Activated CD4-positive, CD25-positive, alpha-beta regulatory T cell (primary cell): Measurements from ENCODE around the gene CSN3.

Source experiments
- DNase-seq, 4 experiments: peaks; one replicate each; lab custom pipeline; 2025; lab: John Stamatoyannopoulos, UW

The CSN3 gene

GRCh38 chr4:70291341-70291740 lies 48.9 kb downstream of the CSN3 start:
- no peak for DNase-seq

GRCh38 chr4:70297576-70297975 lies 55.2 kb downstream of the CSN3 start:
- no peak for DNase-seq

DNA sequence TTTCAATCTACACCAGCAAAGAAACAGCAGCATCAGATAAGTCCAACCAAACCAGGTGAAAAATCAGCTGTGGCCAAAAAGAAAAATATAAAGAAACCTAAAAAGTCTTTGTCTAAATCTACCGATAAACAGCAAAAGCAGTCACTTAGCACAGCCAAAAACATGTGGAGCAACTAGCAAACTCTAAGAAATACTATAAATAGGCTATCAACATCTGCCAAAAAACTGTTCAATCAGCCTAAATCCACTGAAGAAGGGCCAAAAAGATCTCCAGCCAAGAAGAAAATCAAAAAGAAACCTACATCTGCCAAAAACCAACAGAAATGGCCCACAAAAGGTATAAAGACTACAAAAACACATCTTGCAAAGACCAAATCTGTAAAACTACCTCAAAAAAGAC lies 55.7 kb downstream of the CSN3 start:
- no peak for DNase-seq

GRCh38 chr4:70299643-70300042 lies 57.2 kb downstream of the CSN3 start:
- no peak for DNase-seq

DNA sequence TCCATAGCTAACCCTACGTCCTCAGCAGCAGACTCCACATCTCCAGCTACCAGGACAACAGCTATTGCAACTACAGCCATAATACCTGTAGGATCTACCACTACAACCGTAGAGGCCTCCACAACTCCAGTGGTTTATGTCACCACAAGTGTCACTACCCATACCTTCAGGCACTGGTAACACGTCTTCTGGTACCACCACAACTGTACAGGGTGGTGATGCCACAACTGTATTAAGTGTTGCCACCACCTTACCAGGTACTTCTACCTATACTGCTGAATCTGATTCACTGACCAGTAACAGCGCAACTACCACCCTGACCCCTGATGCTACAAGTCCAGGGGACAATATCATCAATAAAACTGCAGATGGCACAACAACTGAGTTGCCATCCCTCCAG lies 57.8 kb downstream of the CSN3 start:
- DNase-seq, result no peak
